GM21576 (cell line): ENCODE measurements around the gene CCN6.
"Not testable (repeated sequence)": the region's sequence is repeated elsewhere in the genome, so short reads cannot be mapped to it uniquely, and the experiment has no call there.

Experiments used
- ATAC-seq: cut with Tn5 transposase; IDR thresholded peaks from one replicate; pipeline ENCODE4 v1.9.1; 2021; ENCODE audit warnings: mild to moderate bottlenecking, moderate library complexity; ENCODE audit not compliant: unreplicated experiment

Gene CCN6

DNA sequence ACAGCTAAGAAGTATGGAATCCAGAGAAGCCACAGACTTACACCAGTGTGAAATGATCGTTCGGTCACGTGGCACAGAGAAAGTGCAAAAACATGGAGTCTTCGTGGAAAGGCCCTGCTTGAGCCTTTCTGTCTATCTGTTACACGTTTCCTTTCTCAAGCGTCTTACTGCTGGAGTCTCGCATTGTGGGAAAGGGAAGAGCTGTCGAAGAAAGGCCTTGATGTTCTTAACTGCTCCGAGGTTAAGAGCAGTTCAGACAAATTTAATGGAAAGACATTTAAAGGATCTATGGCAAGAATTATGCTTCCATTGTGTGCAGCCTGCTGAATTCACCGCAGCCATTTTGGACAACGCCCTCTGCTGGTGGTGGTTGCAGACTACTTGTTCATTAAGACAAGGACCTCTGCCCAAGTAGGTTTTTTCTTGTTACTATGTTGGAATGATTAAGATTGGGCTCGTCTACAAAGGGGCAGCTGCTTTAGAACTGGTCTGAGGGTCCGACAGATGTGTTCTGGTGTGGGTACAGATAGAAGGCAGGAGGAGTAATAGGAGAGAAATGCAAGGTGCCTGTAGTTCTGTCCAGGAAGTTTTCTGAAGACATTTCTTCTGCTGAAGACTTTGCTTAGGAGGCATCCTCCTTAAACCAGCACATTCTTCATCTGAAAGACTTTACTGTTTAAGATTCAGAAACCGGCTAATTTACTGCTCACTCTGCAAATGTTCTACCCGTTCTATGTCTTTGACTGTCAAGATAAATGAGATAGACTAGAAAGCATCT lies 24.7 kb upstream of the CCN6 start:
- no peak for ATAC-seq

DNA sequence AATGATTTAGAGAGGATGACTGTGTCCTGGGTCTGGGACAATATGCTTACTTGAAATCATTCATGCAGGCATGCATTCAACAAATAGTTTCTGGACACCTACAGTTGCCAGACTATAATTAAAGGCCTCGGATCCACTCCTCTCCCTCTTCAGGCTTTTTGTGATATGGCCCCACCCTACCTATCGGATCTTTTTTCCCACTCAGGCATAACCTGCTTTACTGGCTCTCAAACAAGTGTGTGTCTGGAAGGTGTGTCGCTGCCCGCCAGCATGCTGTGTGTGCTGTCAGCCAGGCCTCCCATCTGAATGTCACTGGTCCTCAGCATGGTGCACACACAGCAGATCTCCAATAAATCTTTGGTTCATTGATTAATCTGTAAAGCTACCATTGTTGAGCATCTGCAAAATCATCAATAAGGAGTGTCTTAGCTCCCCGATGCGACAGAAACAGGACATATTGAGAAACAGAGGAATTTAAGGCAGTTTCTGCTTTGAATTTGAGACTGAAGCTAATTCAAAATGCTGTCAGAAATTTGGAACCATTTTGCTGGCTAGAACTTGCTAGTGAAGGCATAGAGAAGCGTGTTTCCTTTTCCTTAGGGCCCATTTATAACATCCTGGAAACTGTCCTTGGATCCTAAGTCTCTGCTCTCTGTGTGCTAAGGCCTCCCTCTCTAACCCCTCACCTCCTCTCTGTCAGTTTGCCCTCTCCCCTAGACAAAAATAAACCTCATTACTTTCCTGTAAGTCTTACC lies 23.5 kb upstream of the CCN6 start:
- ATAC-seq: no peak

DNA sequence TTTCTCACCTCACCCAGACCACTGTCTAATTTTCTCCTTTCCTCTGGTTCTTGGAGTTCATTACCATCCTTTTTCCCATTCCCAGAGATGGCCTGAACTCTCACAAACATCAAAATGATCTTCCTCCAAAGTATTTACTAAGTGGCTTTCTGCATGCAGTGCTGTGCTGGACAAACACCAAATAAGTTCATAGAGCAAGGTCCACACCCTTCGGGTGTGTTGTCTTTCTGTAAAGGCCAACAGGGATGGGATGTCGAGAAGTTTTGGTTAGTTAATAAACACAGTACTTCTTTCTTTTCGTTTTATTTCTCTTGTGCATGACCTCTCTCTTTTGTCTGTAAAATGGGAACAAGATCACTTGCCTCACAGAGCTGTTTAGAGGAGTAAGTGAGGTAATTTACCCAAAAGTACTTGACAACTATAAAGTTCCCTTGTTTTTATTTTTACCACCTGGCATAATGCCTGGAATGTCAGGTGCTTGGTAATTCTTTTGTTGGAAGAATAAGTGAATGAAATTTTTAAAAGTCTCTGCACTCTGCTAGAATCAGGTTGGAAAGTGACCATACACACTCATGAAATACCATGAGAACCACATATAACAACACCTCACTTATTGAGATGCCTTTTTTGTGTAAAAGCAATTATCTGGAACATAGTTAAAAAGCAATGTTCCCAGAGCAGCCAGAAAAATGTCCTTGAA lies 22.8 kb upstream of the CCN6 start:
- no peak for ATAC-seq

DNA sequence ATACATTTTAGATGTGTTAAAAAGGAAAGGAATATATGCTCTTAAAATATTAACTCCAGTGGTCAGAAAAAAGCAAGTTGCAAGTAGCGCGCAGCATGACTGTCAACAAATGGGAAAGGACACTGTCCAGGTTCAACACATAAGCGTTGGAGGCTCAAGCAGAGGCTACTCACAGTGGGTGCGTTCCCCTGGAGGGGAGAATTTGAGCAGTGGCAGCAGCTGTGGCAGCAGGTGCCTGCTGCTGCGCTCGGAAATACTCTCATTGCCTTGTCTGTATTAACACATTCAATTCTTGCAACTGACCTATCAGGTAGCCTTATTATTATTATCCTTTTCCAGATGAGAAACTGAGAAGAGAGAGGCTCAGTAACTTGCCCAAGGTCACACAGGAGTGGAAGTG lies 21.9 kb upstream of the CCN6 start:
- no peak for ATAC-seq

DNA sequence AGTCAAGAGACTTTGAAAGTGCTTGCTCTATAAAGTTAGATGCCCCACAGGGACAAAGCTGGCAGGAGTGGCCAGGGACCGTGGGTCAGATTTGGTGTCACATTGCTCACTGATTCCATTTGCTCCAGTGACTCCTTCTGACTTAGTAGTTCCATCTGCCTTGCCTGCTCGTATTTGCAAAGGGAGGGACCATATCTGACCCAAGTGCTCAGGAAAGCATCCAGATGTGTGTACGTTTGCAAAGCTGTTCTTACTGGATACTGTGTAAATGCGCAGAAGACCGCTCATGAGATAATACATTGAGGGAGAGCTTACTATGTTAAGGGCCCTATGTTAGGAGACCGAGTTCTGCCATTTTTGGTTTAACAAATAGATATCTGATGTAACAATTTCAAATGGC lies 21.2 kb upstream of the CCN6 start:
- ATAC-seq: no peak

DNA sequence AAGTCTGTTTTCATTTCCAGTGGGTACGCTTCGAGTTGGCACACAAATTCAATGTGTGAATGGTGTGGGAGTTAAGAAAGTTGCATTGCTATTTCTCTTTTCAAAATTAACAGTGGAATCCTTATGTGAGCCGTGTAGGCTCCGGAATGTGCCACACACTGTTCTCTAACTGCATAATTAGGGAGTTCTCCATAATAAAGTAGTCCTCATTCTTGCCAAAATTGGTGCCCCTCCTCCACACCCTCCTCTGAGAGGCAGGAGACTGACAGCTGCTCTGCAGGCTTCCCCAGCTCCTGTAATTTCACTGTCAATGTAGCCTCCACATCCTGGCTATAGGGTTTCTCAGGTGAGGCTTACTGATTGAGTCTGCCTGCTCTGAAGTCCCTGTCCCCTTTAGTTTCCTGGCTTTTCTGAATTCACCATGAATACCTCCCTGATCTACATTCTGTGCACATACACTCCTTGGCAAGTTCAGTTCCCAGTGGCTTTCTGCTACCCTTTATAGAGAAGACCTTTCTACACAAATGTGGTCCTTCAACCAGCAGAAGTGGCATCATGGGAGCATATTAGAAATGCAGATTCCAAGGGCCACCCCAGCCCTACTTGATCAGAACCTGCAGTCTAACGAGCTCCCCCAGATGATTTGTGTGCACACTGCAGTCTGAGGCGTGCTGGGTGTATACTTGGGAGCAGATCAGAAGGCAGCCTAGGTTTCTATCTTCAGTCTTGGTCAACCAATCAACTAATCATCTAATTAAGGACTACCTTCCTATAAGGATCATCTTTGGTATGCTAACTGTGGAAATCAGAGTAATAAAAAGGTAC lies 19.9 kb upstream of the CCN6 start:
- no peak for ATAC-seq

DNA sequence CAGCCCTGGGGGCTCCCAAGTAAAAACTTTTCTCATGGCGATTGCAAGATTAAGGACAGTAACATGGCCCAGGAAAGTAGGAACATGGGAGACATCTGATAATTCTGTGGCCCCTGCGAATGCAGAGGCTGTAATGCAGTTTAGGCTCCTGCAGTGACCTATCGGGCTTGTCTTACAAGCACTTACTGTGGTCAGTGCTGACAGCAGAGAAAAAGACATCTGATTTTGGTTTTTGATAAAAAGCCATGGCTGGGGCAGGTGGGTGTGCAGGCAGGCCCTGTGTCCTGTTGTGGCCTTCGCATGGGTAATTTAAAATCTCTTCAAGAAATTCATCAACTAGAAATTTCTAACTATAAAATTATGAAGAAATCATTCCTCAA lies 19.3 kb upstream of the CCN6 start:
- ATAC-seq: no peak

DNA sequence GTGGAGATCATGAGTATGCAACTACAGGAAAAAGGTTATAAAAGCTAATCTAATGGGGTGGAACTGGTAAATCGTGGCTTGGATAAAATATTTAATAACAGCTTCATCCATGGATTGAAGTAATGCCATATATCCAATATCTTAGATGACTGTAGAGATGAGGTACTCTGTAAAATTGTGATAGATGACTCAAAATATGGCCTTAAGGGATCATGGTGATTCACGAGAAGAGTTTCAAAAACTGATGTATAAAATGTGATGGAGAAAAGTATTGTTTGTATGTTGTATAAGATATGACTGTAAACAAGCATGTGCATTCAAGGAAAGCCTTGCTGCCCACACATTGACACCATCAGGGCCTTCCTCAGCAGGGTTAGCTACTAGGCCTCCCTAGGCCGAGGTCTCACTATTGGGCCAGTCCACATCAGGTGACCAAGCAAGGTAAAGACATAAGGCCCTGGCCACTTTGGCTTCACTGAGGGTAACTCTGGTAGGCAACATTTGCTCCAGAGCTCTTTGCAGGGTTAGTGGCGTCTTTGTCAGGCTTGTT lies 17.7 kb upstream of the CCN6 start:
- no peak for ATAC-seq

DNA sequence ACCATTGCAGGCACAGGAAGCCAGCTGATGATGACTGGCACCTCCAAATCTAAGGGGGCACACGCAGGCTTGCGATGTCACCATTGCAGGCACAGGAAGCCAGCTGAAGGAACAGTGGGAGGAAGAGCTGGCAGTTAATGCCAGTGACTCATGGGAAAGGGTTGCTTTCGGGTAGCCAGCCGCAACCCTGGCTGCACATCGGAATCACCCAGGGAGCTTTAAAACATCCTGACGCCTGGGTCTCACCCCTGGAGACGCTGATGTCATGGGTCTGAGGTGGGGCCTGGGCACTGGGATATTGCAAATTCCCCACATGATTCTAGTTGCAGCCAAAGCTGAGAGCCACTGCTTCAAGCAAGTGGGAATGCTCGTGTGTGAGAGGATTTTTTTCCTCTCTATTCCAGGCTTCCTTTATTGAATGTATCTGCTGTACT lies 16.1 kb upstream of the CCN6 start:
- no peak for ATAC-seq

DNA sequence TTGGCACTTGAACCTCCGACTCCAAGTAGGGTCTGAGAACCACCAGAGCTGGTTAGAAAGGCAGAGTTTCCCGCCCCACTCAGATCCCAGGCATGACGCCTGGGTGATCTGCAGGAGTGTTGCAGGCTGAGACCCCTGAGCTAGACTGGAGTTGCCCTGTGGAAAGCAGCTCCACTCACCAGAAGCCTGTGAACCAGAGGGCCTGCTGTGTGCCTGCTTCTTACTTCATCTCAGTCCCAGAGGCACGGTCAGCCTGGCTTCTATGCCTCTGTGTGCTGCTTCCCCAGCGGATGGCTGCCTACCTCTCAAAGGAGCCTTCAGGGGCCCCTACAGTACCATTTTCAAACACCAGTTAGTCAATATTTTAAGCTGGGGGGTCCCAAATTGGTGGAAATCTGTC lies 15.6 kb upstream of the CCN6 start:
- no peak for ATAC-seq

DNA sequence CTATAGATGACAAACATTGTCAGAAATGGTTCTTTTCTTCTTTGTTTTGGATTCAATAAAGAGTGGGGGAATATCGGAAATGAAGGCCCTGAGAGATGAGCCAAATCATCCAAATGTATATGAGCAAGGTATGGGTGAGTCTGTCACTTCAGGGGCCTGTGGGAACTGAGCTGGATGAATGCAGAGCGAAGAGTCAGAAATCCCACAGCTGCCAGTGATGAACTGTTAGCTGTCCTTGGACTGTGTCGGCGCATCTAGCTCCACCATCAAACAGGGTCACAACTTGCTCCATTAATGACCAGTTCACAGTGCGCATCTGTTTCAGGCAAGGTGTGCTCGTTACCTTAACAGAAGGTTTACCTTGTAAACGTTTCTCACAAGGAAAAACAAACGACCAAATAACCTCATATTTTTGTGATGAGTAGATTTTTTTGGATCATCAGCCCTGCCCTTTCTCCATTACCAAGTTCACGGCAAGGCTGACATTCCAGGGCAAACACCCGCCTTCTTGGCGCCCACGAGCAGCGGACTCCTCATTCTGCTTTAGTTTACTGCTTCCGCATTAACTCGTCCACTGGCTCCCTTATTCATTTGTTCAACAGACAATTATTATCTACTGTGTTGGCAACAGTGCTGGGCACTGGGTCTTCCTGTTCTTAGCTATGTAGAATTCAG lies 15.0 kb upstream of the CCN6 start:
- no peak for ATAC-seq

DNA sequence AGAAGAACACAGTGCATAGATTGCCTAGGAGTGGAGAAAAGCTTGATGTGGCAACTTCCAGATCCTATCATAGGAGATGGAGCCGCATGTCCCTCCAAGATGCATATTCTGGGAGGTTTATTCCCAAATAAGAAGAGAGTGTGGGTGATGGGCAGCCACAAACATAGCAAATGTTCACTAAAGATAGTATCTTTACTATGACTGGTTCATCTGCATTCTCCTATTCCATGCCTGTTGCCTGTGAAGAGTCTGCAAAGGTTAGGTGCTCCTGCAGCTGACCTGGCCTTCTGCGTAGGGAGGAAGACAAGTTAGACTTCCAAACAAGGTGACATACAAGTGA lies 14.5 kb upstream of the CCN6 start:
- ATAC-seq: no peak

DNA sequence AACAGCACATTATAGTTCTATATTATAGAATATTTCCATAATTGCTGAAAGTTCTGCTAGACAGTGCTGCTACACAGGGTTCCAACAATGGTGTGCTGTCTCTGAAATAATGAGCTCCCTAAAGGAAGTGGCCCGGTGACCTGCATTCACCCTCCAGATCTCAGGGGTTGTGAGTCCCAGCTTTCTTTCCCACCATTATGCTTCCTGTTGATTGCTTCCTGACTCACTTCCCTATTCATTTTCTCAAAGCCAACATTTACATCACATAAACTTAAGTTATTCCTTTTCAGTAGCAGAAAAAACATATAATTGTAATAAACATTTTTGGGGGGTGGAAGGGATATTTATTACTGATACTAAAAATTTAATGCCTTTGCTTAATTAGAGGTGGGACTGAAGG lies 12.9 kb upstream of the CCN6 start:
- ATAC-seq: no peak

DNA sequence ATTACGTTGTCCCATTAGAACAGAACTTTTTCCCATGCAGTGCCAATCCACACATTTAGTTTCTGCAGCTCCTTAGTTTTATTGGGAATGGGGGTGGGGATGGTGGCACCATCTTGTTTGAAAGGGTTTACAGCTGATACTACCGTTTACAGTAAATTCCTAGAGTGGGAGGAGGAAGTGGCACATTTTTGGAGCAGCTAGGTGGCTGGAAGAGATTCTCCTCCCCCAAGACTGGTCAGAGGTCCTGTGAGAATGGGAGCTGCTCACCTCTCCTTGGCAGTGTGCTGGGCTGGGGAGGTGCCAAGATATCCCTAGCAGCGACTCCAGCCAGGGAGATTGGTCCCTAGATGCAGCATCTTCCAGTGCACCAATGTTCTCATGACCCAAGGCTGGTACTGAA lies 12.4 kb upstream of the CCN6 start:
- no peak for ATAC-seq

DNA sequence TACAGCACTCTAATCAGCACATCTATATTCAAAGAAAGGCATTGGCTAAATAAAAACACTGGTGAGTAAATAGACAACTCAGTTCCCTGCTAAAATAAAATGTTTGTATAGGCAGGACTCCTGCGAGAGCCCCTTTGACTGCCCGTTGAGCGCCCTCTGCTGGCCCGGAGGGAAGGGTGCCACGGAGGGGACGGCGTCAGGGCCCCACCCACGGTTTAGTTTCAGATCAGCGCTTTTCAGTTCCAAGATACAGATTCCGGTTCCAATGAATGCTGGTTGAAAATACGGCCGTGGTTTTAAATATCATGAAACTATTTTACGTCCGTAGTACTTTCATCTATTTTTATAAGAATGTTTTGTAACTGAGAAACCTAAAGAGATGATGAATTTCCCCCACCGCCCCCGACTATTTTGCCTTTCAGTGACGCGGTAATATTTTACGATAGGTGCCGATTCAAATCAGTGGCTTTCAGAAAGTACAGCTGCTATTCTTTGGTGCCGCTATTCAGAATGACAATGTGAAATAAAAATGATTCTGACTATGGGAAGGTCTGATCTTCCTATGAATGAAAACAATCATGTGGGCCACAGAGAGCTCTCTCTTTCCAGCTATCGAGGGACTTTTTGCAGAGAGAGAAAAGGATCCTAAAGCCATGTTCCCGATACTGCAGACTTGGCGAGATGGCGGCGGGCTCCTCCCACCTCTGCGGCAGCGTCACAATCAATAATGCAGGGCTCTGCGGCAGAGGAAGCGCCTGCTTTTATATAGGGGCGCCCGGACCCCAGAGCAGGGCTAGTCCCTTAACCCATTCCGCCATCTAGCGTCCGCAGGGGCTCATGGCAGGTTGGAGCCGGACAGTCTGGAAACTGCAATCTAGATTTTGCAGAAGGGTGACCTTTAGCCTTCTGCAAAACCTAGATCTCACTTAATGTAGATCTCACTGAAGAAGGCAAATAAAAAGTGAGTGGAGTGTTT lies 10.6 kb upstream of the CCN6 start:
- ATAC-seq: peak; percentile 88

DNA sequence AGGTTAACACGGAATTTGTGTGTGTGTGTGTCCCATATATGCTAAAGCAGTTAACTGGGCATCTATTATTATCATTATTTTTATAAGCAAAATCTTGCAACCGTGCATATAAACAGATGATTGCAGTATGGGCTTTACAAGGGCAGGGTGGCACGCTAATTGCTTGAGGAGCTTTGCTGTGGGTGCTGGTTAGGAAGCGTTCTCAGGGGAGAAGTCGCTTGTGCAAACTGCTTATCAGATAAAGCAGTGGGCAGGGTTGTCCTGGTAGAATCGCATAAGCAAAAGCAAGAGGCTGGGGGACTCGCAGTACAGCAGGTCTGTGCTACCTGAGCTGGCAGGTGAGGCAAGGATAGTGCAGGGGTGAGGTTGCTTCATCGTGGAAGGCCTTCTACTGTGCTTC lies 9.7 kb upstream of the CCN6 start:
- ATAC-seq: no peak

DNA sequence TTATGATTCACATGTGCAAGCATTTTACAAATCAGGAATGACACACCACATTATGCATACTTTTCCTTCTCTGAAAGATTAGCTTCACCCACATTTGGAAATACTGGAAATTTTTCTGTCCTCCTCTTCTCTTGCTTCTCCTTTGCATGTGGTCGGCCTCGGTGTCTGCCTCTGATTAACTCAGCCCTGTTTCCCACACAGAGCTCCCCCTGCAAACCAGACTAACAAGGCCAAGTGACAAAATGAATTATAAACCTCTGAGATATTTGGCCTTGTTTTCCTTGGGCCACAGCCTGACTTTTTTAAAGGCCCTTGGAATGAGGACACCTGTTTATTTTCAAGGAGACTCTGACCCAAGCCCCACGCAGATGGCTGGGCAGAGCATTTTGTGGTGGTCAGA lies 9.0 kb upstream of the CCN6 start:
- no peak for ATAC-seq

DNA sequence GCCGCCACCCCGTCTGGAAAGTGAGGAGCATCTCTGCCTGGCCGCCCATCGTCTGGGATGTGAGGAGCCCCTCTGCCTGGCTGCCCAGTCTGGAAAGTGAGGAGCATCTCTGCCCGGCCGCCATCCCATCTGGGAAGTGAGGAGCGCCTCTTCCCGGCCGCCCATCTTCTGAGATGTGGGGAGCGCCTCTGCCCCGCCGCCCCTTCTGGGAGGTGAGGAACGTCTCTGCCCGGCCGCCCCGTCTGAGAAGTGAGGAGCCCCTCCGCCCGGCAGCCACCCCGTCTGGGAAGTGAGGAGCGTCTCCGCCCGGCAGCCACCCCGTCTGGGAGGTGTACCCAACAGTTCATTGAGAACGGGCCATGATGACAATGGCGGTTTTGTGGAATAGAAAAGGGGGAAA lies 6.4 kb upstream of the CCN6 start:
- not testable (repeated sequence) for ATAC-seq
